Activated naive CD4-positive, alpha-beta T cell treated with anti-CD3 and anti-CD28 coated beads for 36 hours (primary cell): ENCODE results near the gene MAP4K1. TPM values are rescaled to one million over a fixed set of nuclear protein-coding genes. Genes with fewer than 3 reads are reported as not detected.

Experiments
- CTCF ChIA-PET: fragments of 350-600 bp; sonication (Branson Sonifier 250); formaldehyde crosslinking; loops from one replicate; lab custom pipeline; 2021; ENCODE audit warnings: antibody characterized with exemption; lab: Charles Lee
- DNase-seq: peaks from one replicate; pipeline ENCODE4 v3.0.0-alpha.2; 2020
- H3K27ac Mint-ChIP-seq: one replicate; pipeline ENCODE4 v1.8.0; 2021; ENCODE audit warnings: mild to moderate bottlenecking, mixed read lengths
- H3K27me3 Mint-ChIP-seq: one replicate; pipeline ENCODE4 v1.8.0; 2021; ENCODE audit warnings: low read depth, mixed read lengths
- H3K36me3 Mint-ChIP-seq: one replicate; pipeline ENCODE4 v1.8.0; 2021; ENCODE audit warnings: low read depth, mixed read lengths
- H3K4me1 Mint-ChIP-seq: one replicate; pipeline ENCODE4 v1.8.0; 2021; ENCODE audit warnings: low read depth, mixed read lengths
- H3K4me3 Mint-ChIP-seq: one replicate; pipeline ENCODE4 v1.8.0; 2021; ENCODE audit warnings: mild to moderate bottlenecking, moderate library complexity, mixed read lengths
- H3K9me3 Mint-ChIP-seq: one replicate; pipeline ENCODE4 v1.8.0; 2021; ENCODE audit warnings: mixed read lengths
- intact Hi-C: fragments of 100-400 bp; cut with micrococcal nuclease; formaldehyde crosslinking; loops from one replicate; pipeline ENCODE4 v1.15.1; 2023
- total RNA-seq, 2 experiments: library from RNA; stranded (reverse); gene quantifications; one replicate each; pipeline ENCODE4 v1.2.3, GENCODE V29; 2021

The MAP4K1 gene
- total RNA-seq, 2 experiments from 2014 or later: 135 to 148 TPM

DNA sequence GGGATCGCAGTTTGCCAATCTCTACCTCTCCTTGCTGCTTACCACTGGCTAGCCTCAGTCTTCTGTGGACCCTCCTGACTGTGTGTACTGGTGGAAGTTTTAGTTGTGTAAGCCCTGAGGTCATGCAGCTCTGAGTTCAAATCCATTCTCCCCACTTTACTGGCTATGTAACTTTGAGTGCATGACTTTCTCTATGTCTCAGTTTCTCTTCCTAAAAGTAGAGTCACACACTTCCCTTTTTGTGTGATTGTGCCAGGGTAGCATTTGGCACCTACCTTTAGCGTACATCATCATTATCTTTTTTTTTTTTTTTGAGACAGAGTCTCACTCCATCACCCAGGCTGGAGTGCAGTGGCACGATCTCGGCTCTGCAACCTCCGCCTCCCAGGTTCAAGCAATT is 70.3 kb downstream of the MAP4K1 start:
- Mint-ChIP-seq H3K36me3 (no peaks in the 10 kb centered on the region), H3K27ac (no peak overlapping the region), H3K9me3 (no peaks in the 10 kb centered on the region), H3K4me3 (no peak overlapping the region), H3K27me3 (no peaks in the 10 kb centered on the region), H3K4me1 (peaks cover 20% of the 10 kb centered on the region)
- intact Hi-C loops: no loop called here
- DNase-seq: no peak
- CTCF ChIA-PET: interaction anchor here (0.9 kb wide), 1 partner anchor 87 kb away, joined by 4 read pairs; no protein-coding TSS in a partner anchor

DNA sequence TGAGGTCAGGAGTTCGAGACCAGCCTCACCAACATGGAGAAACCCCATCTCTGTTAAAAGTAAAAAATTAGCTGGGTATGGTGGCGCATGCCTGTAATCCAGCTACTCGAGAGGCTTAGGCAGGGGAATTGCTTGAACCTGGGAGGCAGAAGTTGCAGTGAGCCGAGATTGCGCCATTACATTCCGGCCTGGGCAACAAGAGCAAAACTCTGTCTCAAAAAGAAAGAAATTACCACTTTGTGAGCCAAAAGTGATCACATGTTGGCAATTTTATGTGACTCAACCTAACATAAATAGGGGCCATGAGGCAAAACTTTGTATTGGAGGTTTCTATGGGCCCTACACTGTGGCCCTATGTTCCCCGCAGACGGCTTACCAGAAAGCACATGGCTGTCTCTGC is 72.2 kb downstream of the MAP4K1 start:
- no peaks in the 10 kb centered on the region for H3K36me3 Mint-ChIP-seq
- H3K27ac Mint-ChIP-seq: no peak overlapping the region
- peaks cover 1% of the 10 kb centered on the region for H3K9me3 Mint-ChIP-seq
- no peaks in the 10 kb centered on the region for H3K27me3 Mint-ChIP-seq
- intact Hi-C loops: loop anchor here (2.0 kb wide), 1 partner anchor 31 kb away; no protein-coding TSS in a partner anchor
- peaks cover 11% of the 10 kb centered on the region for H3K4me1 Mint-ChIP-seq
- CTCF ChIA-PET: interaction anchor here (0.6 to 1.5 kb wide), 3 partner anchors 44 to 91 kb away, joined by 4 to 8 read pairs (median 5); no protein-coding TSS in a partner anchor
- no peak overlapping the region for H3K4me3 Mint-ChIP-seq
- DNase-seq: no peak

DNA sequence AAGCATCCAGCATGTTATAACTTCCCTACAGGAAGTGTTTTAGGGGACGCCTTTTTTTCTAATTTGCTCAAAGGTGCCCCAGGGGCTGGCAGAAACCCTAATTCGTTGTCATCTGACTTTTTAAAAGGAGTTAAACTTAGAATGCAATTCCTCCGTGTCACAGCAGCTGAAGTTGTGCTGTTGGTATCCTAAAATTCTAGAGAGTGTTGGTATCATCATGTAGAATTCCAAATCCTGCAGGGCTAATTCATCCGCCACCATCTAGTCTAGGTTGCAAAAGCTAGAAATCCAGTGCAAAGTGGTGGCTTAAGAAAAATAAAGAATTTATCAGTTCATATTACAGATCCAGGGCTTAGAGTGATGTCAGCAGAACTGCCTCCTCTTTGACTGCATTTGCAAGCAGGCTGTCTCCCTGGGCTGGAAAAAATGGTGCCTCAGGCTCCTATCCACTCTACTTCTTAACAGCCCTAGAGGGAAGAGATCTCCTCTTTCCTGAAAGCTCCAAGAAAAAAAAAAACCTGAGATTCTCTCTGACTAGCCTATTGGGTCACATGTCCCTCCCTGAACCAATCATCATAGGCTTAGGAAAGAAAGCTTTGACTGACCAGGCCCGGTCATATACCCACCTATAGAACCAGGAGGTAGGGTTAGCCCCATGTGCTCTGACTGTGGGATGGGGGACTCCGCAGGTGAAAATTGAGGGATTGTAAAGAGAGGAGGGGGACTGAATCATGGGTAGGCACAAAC is 73.0 kb downstream of the MAP4K1 start:
- Mint-ChIP-seq H3K36me3 (no peaks in the 10 kb centered on the region), H3K27me3 (no peaks in the 10 kb centered on the region), H3K27ac (no peak overlapping the region), H3K9me3 (peaks cover 1% of the 10 kb centered on the region), H3K4me1 (peaks cover 13% of the 10 kb centered on the region), H3K4me3 (no peak overlapping the region)
- DNase-seq: no peak
- intact Hi-C loops: loop anchor here (1.0 to 2.0 kb wide), 5 partner anchors 30 to 386 kb away; partner anchors contain the start of genes MRPS12 and SARS2
- CTCF ChIA-PET: interaction anchor here (0.6 to 1.8 kb wide), 8 partner anchors 10 to 384 kb away, joined by 3 to 12 read pairs (median 4); partner anchors contain the start of gene MAP4K1

DNA sequence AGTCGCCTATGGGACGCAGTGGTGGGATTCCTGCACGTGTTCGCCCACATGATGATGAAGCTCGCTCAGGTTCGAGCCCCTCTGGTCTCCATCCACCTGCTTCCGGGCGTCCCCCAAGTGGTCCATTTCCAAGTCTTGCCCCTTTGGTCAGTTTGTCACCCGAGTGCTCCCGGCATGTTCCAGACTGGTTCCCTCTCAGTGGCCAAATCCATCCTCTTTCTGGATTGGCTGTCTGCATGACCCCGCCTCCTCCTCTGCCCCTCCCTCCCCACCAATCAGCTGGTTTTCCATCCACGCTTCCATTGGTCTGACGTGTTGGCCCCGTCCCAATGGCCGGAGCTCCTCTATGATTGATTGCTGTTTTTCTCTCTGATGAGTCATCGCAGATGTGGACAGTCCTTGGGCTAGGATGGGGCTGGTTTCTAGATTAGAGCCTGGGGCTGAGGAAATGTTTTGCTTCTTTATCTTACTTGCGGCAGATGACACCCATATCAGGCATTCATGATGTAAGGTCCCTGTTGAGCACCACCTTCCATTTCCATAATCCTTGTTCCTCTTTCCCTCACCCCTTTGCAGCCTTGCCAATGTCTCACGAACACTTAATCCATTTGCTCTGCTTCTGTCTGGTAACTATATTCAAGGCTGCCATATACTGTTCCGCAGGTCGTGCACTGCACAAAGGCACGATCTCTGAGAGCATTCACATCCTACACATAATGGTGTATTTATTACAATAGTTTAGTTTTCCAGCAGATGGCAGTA is 73.8 kb downstream of the MAP4K1 start:
- Mint-ChIP-seq H3K4me3 (peak overlapping the region; percentile 52), H3K27ac (no peak overlapping the region), H3K27me3 (no peaks in the 10 kb centered on the region), H3K36me3 (no peaks in the 10 kb centered on the region), H3K9me3 (peaks cover 1% of the 10 kb centered on the region), H3K4me1 (peaks cover 19% of the 10 kb centered on the region)
- peak; percentile 53 for DNase-seq
- intact Hi-C loops: loop anchor here (1.0 to 2.0 kb wide), 5 partner anchors 29 to 386 kb away; partner anchors contain the start of genes MRPS12 and SARS2
- CTCF ChIA-PET: interaction anchor here (0.5 to 1.8 kb wide), 5 partner anchors 28 to 412 kb away, joined by 4 to 12 read pairs (median 4); partner anchors contain the start of genes FAM98C and MAP4K1

DNA sequence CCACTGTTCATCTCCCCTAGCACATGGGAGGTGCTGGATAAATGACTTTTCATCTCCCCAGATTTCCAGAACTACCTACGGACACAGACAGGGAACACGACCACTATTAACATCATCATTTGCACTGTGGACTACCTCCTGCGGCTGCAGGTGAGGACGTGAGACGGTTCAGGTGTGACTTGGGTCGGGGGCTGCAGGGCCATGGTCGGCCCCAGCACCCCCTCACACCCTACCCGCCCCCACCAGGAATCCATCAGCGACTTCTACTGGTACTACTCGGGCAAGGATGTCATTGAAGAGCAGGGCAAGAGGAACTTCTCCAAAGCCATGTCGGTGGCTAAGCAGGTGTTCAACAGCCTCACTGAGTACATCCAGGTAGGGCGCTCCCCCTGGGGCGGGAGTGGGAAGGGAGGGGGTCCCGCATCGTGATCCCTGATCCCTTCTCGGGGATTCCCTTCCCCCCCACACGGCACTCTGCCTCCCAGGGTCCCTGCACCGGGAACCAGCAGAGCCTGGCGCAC is 74.4 kb downstream of the MAP4K1 start:
- Mint-ChIP-seq H3K27ac (no peak overlapping the region), H3K4me3 (no peak overlapping the region), H3K4me1 (peaks cover 26% of the 10 kb centered on the region), H3K9me3 (peaks cover 1% of the 10 kb centered on the region), H3K27me3 (no peaks in the 10 kb centered on the region), H3K36me3 (no peaks in the 10 kb centered on the region)
- CTCF ChIA-PET: interaction anchor here (0.5 to 1.8 kb wide), 4 partner anchors 74 to 413 kb away, joined by 4 to 12 read pairs (median 4); partner anchors contain the start of genes FAM98C and MAP4K1
- DNase-seq: no peak
- intact Hi-C loops: no loop called here

DNA sequence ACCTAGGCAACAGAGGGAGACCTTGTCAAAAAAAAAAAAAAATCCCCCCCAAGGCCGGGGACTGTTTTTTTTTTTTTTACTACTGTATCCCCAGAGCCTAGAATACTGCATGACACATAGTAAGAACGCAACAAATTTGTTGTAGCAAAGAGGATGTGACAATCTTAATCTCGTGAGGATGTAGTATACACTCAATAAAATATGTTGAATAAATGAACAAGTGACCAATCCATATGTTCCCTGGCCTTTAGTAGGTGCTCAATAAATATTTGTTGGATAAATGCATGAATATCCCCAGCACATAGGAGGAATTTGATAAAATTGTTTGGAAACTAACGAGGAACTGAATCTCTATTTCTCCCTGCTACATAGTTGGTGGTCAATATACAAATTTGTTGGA is 75.7 kb downstream of the MAP4K1 start:
- CTCF ChIA-PET: interaction anchor here (0.7 kb wide), 1 partner anchor 47 kb away, joined by 5 read pairs; no protein-coding TSS in a partner anchor
- H3K4me1 Mint-ChIP-seq: peaks cover 37% of the 10 kb centered on the region

DNA sequence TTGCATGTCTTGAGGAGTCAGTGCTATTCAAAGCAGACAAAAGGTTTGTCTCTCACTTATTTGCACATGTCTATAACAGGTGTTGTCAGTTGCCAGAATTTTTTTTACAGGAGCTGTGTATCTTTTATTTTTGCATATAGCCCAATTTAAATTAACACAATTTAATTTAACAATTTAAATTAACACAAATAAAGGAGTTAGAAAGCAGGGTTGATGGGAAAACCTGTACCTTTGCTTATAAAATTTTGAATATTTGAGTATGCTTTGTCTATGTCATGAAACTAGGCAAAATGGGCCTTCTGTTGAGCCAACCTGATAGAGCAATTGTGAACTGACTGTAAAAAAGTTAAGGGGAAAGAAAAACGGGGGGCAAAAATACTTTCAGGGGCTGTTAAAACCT is 78.0 kb downstream of the MAP4K1 start:
- CTCF ChIA-PET: interaction anchor here (1.4 kb wide), 1 partner anchor 137 kb away, joined by 4 read pairs; the partner anchor contains the start of gene FAM98C
- Mint-ChIP-seq H3K4me1 (peaks cover 42% of the 10 kb centered on the region), H3K4me3 (no peak overlapping the region)

More for the DNA sequence above, 75.7 kb downstream of the MAP4K1 start:
- Mint-ChIP-seq H3K36me3 (no peaks in the 10 kb centered on the region), H3K27me3 (no peaks in the 10 kb centered on the region), H3K27ac (no peak overlapping the region), H3K9me3 (peaks cover 1% of the 10 kb centered on the region), H3K4me3 (no peak overlapping the region)
- DNase-seq: no peak
- intact Hi-C loops: no loop called here

DNA sequence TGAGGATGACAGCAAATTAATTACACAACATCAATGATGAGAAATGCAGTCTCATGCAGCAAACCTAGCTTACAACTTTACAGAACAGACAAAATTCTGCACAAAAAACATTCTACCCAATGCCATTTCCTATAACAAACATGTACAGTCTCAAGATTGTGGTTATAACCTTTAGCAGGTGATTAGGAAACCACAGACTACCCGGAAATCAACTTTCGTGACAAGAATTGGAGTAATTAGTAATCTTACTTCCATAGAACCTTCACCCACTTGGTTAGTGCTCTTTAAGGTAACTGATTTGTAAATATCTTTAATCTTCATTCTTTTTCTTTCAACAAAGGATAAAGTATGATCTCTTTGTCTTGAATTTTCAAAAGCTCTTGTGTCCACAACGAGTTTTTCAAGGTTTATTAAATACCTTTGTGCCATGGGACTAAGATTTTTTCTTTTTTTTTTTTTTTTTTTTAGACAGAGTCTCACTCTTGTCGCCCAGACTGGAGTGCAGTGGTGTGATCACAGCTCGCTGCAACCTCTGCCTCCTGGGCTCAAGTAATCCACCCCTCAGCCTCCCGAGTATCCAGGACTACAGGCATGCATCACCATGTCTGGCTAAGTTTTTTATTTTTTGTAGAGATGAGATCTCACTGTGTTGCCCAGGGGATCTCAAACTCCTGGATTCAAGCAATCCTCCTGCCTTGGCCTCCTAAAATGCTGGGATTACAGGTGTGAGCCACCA is 78.8 kb downstream of the MAP4K1 start:
- Mint-ChIP-seq H3K36me3 (peaks cover 2% of the 10 kb centered on the region), H3K27me3 (no peaks in the 10 kb centered on the region), H3K27ac (peak overlapping the region; percentile 85), H3K4me1 (peaks cover 35% of the 10 kb centered on the region), H3K9me3 (peaks cover 16% of the 10 kb centered on the region), H3K4me3 (peak overlapping the region; percentile 14)
- peak; percentile 61 for DNase-seq
- intact Hi-C loops: loop anchor here (1.0 to 2.0 kb wide), 2 partner anchors 20 to 391 kb away; partner anchors contain the start of genes MRPS12 and SARS2
- CTCF ChIA-PET: interaction anchor here (0.6 to 1.4 kb wide), 2 partner anchors 96 to 136 kb away, joined by 3 to 4 read pairs; partner anchors contain the start of gene FAM98C

More for the DNA sequence above, 78.0 kb downstream of the MAP4K1 start:
- intact Hi-C loops: loop anchor here (2.0 kb wide), 1 partner anchor 19 kb away; no protein-coding TSS in a partner anchor
- no peak for DNase-seq
- H3K36me3 Mint-ChIP-seq: peaks cover 2% of the 10 kb centered on the region
- H3K27me3 Mint-ChIP-seq: no peaks in the 10 kb centered on the region
- peak overlapping the region; percentile 85 for H3K27ac Mint-ChIP-seq
- H3K9me3 Mint-ChIP-seq: peaks cover 16% of the 10 kb centered on the region

DNA sequence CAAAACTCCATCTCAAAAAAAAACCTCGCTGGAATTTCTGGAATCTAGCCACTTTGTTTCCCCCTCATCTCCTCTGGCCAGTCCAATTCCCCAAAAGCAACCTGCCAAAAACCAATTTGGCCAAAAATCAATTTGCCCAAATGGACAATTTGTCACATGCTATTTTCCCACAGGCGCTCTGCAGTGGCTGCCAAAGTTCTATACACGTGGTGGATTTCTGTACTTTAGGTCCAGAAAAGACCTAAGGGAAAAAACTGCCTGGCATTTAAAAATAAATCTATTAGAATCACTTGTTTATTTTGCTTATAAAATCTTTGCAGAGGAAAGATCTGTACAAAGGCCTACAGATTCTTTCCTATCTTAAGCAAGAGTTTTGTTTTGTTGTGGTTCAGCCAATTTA is 79.4 kb downstream of the MAP4K1 start:
- H3K4me3 Mint-ChIP-seq: no peak overlapping the region

More for the DNA sequence above, 79.4 kb downstream of the MAP4K1 start:
- peak overlapping the region; percentile 85 for H3K27ac Mint-ChIP-seq
- peaks cover 34% of the 10 kb centered on the region for H3K4me1 Mint-ChIP-seq
- peaks cover 2% of the 10 kb centered on the region for H3K36me3 Mint-ChIP-seq
- CTCF ChIA-PET: interaction anchor here (1.4 kb wide), 1 partner anchor 136 kb away, joined by 4 read pairs; the partner anchor contains the start of gene FAM98C
- intact Hi-C loops: loop anchor here (1.0 to 2.0 kb wide), 2 partner anchors 20 to 392 kb away; partner anchors contain the start of genes MRPS12 and SARS2
- H3K27me3 Mint-ChIP-seq: no peaks in the 10 kb centered on the region
- DNase-seq: no peak
- peaks cover 16% of the 10 kb centered on the region for H3K9me3 Mint-ChIP-seq
